GM21717 (cell line): ENCODE data around the gene DDX47.
A peak's percentile ranks its signal among the peaks of the same experiment; 100 is the strongest.
"Not testable (repeated sequence)": the region's sequence is repeated elsewhere in the genome, so short reads cannot be mapped to it uniquely, and the experiment has no call there.

Experiments used
- ATAC-seq: cut with Tn5 transposase; IDR thresholded peaks from one replicate; pipeline ENCODE4 v1.9.1; 2021; ENCODE audit warnings: mild to moderate bottlenecking, moderate library complexity; ENCODE audit not compliant: unreplicated experiment

DDX47 gene

DNA sequence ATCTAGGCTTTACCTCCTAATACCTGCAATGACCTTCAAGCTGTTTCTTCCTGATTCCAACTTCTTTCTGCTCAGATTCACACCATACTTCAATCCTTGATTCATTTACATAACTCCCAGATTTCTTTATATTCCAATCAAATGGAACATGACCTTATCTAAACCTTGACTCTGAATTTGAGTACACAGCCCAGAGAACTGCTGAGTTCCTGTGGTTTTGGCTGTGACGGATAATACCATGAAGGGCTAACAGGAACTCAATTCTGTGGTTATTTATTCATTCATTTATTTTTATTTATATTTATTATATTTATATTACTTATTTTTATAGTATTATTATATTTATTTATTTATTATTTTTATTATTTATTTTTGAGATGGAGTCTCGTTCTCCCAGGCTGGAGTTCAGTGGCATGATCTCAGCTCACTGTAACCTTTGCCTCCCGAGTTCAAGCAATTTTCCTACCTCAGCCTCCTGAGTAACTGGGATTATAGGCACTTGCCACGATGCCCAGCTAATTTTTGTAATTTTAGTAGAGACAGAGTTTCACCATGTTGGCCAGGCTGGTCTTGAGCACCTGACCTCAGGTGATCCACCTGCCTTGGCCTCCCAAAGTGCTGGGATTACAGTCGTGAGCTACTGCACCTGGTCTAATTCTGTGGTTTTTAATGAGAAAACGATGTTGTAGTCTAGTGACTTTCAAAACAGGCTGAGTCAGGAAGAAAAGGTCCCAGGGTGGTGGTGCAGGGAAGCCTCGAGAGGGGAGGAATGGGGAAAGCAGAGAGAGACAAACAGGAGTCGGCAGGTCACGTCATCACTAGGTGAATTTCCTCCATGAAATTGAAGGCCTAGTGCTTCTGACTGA, 16.0 kb upstream of the DDX47 start:
- no peak for ATAC-seq

DNA sequence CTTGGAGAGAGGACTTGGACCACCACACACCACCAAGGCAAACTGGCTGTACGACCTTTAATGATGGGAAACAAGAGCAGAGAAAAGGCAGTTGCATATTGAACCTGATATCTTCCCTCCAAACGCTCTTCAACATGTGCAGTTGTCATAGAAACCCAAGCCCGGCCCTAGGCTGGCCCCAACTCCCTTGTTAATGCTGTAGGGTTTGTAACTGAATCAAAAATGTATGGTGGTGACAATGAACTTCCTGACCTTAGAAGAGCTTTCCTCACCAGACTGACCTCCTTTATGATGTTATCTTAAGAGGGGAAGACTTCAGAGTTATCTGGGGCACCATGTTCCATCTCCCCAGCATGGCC, 15.4 kb upstream of the DDX47 start:
- no peak for ATAC-seq

DNA sequence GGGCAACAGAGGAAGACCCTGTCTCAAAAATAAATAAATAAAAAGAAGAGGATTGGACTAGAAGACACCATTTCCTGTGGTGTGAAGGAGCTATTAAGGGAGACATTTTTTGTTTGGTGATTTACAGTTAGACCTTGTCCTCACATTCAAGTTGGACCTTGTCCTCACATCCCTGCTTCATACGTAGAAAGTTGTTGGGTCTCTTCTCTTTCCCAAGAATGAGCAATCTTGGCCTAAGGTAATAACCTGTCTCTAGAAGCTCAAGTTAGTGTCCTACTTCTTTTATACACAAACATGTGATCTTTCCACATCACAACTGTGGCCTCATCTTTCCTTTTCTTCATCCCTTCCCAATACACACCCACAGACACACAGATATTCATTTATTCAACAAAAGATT, 14.7 kb upstream of the DDX47 start:
- ATAC-seq, result no peak

DNA sequence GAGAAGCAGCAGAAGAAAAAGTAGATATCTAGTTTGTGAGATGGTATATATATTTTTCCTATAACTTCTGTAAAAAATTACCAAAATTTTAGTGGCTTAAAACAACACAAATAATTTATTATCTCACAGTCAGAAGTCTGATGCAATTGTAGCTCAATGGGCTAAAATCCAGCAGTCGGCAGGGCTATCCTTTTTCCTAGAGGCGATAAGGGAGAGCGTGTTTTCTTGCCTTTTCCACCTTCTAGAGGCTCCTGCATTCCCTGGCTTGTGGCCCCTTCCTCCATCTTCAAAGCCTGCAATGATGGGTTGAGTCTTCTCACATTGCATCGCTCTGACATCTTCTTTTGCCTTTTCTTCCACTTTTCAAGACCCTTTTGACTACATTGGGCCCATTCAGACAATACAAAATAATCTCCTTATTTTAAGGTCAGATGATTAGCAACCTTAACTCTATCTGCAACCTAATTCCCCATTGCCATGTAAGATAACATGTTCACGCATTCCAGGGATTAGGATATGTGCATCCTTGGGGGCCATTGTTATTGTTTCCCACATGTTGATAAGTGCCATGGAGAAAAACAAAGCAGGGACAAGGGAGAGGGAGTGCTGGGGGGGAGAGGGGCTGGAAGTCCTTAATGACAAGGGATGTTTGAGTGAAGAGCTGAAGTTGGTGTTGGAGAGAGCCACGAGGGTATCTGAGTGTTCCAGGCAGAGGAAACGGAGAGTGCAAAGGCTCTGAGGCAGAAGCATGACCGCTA, 13.8 kb upstream of the DDX47 start:
- no peak for ATAC-seq

DNA sequence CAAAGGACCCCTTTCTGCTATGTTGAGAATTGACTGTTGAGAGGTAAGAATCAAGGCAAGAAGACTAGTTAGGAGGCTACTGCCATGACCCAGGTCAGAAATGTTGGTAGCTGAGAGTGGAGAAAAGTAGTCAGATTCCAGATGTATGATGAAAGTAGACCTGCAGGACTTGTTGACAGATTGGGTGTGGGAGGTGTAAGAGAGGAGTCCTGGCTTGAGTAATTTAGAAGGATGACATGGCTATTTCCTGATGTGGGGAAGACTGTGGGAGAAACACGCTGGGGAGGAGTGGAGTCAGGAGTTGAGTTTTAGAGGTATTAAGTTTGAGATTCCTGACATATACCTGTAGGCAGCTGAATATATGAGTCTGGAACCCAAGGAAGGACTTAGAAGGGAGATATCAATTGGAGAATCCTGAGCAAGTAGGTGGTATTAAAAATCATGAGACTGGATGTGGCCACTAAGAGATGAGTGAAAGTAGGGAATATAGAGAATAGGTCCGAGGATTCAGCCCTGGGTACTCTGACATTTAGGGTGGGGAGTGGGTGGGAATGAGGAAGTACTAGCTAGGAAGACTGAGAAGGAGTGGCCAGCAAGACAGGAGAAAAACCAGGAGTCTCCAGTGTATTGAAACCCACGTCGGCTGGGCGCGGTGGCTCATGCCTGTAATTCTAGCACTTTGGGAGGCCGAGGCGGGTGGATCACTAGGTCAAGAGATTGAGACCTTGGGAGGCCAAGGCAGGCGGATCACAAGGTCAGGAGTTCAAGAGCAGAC, 12.6 kb upstream of the DDX47 start:
- ATAC-seq, result no peak

DNA sequence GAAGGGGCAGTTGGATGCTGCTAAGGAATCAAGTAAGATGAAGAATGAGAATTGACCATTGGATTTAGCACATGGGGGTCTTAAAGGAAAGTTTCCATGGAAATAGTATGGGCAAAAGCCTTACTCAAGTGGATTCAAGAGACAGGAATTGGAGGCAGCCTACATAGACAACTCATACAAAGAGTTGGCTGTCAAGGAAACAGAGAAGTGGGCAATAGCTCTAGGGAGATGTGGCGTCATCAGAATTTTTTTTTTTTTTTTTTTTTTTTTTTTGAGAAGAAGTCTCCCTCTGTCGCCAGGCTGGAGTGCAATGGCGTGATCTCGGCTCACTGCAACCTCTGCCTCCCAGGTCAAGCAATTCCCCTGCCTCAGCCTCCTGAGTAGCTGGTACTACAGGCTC, 11.5 kb upstream of the DDX47 start:
- not testable (repeated sequence) for ATAC-seq

DNA sequence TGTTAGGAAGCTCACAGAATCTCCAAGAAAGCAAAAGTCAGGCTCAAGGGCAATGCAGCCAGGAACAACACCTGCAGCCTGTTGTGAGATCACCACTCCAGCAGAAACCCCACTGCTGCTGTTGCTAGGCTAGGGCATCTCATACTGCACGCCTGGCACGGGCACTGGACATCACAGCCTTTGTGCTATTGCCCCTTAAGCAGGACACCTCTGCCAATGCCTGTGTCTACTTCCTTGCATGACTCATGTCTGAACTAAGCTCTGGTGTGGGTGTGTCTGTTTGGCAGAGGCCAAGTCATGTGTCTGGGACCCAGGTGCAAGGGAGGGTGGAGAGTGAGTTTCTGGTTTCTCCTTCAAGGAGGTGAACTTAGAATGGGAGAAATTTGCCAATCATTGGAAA, 10.0 kb upstream of the DDX47 start:
- peak; percentile 77 for ATAC-seq

DNA sequence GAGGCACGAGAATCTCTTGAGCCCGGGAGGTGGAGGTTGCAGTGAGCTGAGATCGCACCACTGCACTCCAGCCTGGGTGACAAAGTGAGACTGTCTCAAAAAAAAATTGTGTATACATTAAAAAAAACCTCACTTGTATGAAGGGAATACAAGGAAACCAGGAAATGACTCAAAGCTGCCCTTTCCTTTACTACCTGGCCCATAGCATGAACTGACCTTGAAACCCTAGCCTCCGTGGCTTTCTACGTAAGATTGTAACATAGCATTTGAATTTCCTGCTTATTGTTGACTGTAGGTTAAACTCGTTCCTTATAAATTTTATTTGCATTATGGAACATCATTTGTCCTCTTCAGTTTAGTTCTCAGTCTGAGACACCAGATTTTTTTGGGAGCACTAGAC, 9.1 kb upstream of the DDX47 start:
- ATAC-seq, result no peak

DNA sequence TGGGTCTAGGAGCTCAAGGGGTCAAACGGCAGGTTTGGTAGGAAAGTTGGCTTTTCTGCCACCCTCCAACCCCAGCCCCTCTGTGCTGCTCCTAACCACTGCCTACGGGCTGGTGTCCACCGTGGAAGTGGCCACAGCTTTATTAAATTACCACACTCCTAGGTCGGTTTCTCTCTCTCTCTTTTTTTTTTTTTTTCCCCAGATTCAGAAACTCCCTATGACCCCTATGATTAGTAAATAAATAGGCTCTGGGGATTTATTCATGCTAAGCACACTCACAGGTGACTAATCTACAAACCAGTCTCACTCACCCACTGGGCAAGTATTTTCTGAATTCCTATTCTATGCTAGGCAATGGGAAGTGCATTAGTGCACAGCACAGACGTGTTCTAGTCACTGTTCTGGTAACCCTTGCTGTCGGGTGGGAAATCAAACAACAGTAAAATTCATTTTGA, 8.7 kb upstream of the DDX47 start:
- no peak for ATAC-seq

DNA sequence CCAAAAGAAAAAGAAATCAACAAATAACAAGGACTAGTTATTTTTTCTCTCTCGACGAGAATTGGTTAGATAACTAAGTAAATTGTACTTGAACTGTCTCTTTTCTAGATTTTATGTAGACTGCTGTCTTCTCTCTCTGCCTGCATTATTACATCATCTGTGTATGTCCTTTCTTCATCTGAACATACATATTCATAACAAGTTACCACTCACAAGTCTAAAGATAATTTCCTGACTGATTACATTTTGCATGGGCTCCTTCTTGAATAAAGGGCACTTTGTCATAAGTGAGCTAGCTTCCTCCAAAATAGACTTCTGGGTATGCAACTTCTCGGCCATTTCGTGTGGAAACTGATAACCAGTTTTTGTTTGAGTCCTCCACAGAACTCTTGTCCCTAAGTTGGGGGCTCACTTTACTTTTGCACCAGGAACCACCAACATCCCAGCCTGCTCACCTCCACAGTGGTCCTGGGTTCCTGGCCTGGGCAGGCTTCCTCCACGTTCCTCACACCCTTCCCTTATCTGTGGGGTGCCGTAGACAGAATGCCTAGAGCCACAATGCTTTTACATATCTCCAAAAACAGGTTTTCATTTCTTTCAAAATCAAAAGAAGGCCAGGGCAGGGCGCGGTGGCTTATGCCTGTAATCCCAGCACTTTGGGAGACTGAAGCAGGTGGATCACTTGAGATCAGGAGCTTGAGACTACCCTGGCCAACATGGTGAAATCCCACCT, 6.2 kb upstream of the DDX47 start:
- ATAC-seq, result no peak

DNA sequence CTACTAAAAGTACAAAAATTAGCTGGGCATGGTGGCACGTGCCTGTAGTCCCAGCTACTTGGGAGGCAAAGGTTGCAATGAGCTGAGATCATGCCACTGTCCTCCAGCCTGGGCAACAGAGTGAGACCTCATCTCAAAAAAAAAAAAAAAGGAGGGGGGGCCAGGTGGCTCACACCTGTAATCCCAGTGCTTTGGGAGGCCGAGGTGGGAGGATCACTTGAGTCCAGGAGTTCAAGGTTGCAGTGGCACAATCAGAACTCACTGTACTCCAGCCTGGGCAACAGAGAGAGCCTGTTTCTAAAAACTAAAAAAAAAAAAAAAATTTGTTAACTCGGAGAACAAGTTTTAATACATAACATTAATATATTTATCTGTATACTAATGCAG, 5.6 kb upstream of the DDX47 start:
- ATAC-seq, result not testable (repeated sequence)

DNA sequence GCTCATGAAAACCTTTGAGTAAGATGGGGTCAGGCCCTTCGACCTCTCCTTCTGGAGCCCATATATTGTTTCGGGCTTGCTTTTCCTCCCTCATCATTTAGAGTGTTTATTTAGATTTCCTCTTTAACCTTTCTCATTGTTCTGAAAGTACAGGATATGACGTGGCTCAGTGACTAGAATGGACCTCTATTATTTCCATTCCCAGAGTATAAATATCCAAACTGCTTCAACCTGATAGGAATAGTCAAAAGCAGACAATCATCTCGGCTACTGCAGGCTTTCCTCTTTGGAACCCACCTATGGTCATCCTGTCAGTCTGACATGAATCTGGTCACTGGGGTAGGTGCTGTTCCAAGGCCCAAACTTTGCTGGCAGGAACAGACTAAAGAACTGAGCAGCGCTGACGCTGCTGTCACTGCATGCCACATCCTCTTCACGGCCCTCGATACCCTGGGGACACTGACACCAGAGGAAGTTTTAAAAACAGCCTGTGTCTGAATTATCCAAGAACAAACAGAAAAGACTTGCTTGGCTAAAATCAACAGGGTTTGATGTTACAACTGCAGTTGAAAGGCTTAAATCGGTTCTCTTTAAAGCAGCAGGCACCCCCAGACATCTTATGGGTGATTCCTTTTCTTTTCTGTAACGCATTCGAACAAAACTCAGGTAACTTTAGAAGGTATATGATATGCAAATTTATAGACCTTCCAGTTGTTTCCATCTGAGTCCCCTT, 5.0 kb upstream of the DDX47 start:
- ATAC-seq, result peak; percentile 69

DNA sequence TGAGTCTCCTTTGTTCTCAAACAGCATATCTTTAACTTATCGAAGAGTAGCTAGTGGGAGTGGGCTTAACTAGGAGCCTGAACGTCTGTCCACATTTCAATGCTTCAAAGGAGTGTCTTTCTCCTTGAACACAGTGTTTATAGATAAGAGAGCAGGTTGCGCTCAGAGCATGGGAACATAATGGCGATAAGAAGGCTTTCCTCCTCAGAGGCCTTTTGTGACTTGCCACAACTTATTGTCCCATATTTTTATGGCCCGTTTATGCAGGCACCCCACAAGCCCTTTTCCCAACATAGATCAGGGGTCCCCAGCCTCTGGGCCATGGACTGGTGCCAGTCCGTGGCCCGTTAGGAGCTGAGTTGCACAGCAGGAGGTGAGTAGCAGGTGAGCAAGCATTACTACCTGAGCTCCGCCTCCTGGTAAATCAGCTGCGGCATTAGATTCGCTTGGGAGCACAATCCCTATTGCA, 2.6 kb upstream of the DDX47 start:
- no peak for ATAC-seq

DNA sequence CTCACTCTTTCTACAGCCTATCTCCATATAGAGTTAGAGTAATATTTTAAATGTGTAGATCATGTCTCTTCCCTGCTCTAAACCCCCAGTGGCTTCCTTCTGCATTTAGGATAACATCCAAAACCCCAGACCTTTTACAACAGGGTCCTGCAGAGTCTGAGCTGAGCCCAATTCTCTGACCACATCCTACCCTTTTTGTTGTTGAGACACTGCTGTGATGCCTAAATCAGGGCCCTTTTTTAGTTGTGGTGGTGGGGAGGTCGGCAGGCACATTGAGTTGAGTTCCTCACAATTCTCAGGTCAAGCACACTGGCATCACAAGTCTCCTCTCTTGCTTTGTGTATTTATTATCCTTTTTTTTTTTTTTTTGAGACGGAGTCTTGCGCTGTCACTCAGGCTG, 1.8 kb upstream of the DDX47 start:
- no peak for ATAC-seq

DNA sequence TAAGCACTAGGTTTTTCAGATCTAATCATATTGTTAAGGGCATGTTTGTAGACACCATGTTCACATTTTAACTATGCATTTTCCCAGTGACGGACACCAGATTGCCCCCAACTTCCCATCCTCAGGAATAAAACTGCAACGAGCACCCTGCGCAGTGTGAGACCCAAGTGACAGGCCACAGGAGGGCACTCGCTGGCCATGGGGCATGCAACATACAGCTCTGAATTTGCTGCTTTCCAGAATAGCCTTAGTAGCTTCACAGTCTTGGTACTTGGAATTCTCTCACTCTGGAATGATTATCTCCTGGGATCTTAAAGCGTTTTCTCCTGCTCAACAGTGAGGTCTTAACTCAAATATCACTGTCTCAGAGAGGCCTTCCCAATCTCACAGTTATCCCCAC, 972 bp upstream of the DDX47 start:
- ATAC-seq, result no peak

DNA sequence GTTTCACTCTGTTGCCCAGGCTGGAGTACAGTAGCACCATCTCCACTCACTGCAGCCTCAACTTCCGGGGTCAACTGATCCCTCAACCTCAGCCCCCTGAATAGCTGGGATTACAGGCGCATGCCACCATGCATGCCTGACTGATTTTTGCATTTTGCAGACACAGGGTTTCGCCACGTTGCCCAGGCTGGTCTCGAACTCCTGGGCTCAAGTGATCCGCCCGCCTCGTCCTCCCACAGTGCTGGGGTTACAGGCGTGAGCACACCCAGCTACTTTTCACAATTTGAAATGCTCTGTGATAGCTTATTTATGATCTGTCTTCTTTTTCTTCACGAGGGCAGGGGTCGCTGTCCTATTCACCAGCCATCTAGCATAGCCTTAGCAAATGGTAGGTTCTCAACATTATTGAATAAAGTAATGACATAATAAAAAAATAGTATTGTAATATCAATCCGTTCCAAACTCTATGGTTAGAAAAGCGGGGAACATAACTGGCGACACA, 477 bp upstream of the DDX47 start:
- no peak for ATAC-seq

DNA sequence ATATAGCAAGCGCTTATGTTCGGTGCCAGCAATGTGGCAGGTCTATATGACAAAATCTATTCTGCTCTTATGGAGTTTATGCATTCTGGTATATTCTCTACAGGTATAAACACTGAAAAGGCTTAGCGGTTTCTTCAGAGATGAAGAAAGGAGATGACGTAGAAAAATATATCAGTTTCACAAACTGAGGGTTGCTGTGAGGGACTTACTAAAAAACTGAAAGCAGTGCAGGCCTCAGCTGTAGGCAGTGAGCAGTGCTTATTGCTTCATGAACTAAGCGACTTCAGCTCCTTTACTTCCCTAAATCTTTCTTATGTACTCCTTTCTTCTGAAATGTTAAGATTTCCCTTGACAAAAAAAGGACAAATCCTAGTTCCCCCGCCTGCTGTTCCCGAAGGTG, 4.5 kb downstream of the DDX47 start:
- ATAC-seq, result no peak

DNA sequence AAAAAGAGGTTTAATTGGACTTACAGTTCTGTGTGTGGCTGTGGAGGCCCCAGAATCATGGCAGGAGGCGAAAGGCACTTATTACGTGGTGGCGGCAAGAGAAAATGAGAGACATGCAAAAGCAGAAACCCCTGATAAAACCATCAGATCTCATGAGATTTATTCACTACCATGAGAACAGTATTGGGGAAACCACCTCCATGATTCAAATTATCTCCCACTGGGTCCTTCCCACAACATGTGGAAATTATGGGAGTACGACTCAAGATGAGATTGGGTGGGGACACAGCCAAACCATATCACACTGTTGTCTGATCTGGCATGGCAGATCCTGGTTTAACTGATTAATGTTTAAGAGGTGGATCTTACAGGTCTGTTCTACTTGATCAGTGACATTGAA, 5.6 kb downstream of the DDX47 start:
- ATAC-seq, result no peak

DNA sequence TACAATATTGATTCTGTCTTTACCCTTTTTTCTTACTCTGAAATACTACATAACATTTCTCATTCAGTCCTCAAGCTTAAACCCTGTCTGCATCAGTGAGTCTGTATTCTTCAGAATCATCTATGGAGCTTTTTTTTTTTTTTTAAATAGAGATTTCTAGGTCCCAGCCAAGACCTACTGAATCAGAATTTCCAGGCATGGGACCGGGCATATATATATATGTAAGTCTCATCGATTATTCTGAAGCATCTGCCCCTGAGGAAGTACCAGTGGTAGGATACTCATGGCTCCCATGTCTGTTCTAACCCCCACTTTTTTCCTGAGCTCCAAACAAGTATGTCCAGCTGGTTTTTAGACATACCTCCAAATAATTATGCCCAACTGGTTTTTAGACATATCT, 6.1 kb downstream of the DDX47 start:
- ATAC-seq, result no peak

DNA sequence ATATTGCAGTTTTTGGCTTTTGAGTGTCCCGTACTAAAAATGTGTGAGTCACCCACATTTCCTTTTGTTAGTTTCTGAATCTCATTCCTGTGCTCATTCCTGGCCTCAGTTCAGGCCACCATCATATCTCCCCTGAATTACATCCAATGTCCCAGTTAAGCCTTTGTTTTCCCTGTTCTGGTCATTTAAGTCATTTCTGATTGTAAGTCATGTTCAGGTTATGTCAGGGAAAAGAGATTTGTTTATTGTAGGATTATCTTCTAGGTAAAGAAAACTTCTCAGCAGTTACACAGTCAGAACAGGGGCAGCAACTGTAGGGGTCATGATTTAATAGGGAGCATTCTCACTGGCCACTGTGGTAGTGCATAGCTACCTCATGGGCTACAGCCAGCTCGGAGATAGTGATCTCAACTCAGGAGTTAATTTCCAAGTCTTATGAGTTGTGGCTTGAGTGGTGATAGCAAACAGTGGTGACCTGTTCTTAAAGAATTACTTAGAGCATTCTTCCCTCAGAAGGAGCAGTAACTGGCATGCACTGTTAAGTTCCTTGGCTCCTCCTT, 6.7 kb downstream of the DDX47 start:
- ATAC-seq, result no peak
